Neural progenitor cell (in vitro differentiated cells): ENCODE data around the gene MRAP. TPM values are rescaled to one million over a fixed set of nuclear protein-coding genes. Genes with fewer than 3 reads are reported as not detected.

ENCODE experiments used
- DNase-seq: peaks from one replicate; pipeline ENCODE4 v3.0.0-alpha.2; 2016; ENCODE audit warnings: low spot score
- H2AFZ ChIP-seq: fragments of 200-600 bp; sonication (generic); replicated peaks from 2 replicates; pipeline ENCODE4 v1.6.1; 2016; ENCODE audit warnings: antibody characterized with exemption
- H3F3A ChIP-seq: fragments of 200-600 bp; sonication (generic); 2 replicates; pipeline ENCODE4 v1.6.1; 2016; ENCODE audit warnings: antibody characterized with exemption, low read depth
- H3K27ac ChIP-seq: fragments of 200-600 bp; sonication (generic); 2 replicates; pipeline ENCODE4 v1.5.1; 2016; ENCODE audit warnings: mild to moderate bottlenecking
- H3K27me3 ChIP-seq: fragments of 200-600 bp; sonication (generic); 2 replicates; pipeline ENCODE4 v1.6.1; 2016; ENCODE audit warnings: mild to moderate bottlenecking, moderate library complexity
- H3K36me3 ChIP-seq: fragments of 200-600 bp; sonication (generic); 2 replicates; pipeline ENCODE4 v1.5.1; 2016
- H3K4me1 ChIP-seq: fragments of 200-600 bp; sonication (generic); 2 replicates; pipeline ENCODE4 v1.6.1; 2016; ENCODE audit warnings: mixed run types
- H3K4me2 ChIP-seq: fragments of 200-600 bp; sonication (generic); 2 replicates; pipeline ENCODE4 v1.6.1; 2016
- H3K4me3 ChIP-seq: fragments of 200-600 bp; sonication (generic); 2 replicates; pipeline ENCODE4 v1.5.1; 2016
- H3K79me2 ChIP-seq: fragments of 200-600 bp; sonication (generic); 2 replicates; pipeline ENCODE4 v1.6.1; 2016; ENCODE audit warnings: low read depth
- H3K9ac ChIP-seq: fragments of 200-600 bp; sonication (generic); 2 replicates; pipeline ENCODE4 v1.6.1; 2016
- H3K9me3 ChIP-seq: fragments of 200-600 bp; sonication (generic); 2 replicates; pipeline ENCODE4 v1.5.1; 2016; ENCODE audit warnings: low read depth
- H4K20me1 ChIP-seq: fragments of 200-600 bp; sonication (generic); 2 replicates; pipeline ENCODE4 v1.6.1; 2016; ENCODE audit warnings: low read depth
- H3K27ac Mint-ChIP-seq: 3 replicates; pipeline ENCODE4 v1.8.0; 2021; ENCODE audit warnings: mixed read lengths
- H3K27me3 Mint-ChIP-seq: 2 replicates; pipeline ENCODE4 v1.8.0; 2022; ENCODE audit warnings: low read depth, mild to moderate bottlenecking, inconsistent platforms, moderate library complexity, mixed read lengths; ENCODE audit not compliant: insufficient read depth
- H3K36me3 Mint-ChIP-seq: 3 replicates; pipeline ENCODE4 v1.8.0; 2021; ENCODE audit warnings: mixed read lengths
- H3K4me1 Mint-ChIP-seq: 3 replicates; pipeline ENCODE4 v1.8.0; 2021; ENCODE audit warnings: mixed read lengths
- H3K4me3 Mint-ChIP-seq: 3 replicates; pipeline ENCODE4 v1.8.0; 2021; ENCODE audit warnings: mild to moderate bottlenecking, moderate library complexity, mixed read lengths
- H3K9me3 Mint-ChIP-seq: 3 replicates; pipeline ENCODE4 v1.8.0; 2020; ENCODE audit warnings: mixed read lengths
- CTCF ChIP-seq: fragments of 200-600 bp; sonication (generic); IDR thresholded peaks from 2 replicates; pipeline ENCODE4 v1.5.1; 2017; ENCODE audit warnings: antibody characterized with exemption, mild to moderate bottlenecking
- EZH2 ChIP-seq: fragments of 200-600 bp; sonication (generic); IDR thresholded peaks from 2 replicates; pipeline ENCODE4 v1.6.1; 2017; ENCODE audit warnings: antibody characterized with exemption, mild to moderate bottlenecking, moderate library complexity
- EZH2phosphoT487 ChIP-seq: fragments of 200-600 bp; sonication (generic); IDR thresholded peaks from 2 replicates; pipeline ENCODE4 v1.6.1; 2017; ENCODE audit warnings: antibody characterized with exemption
- total RNA-seq: library from RNA; depleted of rRNA; stranded (reverse); fragments of >200 nt; gene quantifications from 2 replicates; pipeline ENCODE4 v1.2.3, GENCODE V29; 2015; ENCODE audit warnings: low replicate concordance

Gene MRAP
- total RNA-seq, 1 donor from 2014 or later, result not detected

DNA sequence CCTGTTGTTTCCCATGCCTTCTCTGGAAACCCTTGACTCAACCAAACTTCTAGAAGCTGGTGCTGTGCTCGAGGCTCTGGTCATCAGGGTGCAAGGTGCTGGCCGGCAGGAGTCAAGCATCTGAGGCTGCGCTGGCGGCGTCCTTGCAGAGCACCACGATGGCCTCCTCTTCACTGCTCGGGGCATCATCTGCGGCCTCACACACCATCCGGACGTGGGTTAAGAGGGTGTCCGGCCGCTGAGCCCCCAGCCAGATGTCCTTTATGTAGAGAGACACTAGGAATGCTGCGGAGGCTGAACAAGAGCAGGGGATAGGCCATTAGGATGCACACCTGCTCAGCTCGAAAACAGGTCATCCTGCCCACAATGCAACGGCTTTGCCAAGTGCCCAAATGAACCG lies 16.2 kb downstream of the MRAP start:
- Mint-ChIP-seq H3K36me3 (peaks cover 22% of the 10 kb centered on the region), H3K4me3 (no peak overlapping the region), H3K27ac (no peak overlapping the region), H3K27me3 (no peaks in the 10 kb centered on the region), H3K4me1 (peaks cover 6% of the 10 kb centered on the region), H3K9me3 (no peaks in the 10 kb centered on the region)
- Histone ChIP-seq H3K27me3 (no peaks in the 10 kb centered on the region), H3K4me3 (no peak overlapping the region), H3K9me3 (no peaks in the 10 kb centered on the region), H3K9ac (no peak overlapping the region), H3K36me3 (no peaks in the 10 kb centered on the region), H3K4me1 (no peaks in the 10 kb centered on the region), H4K20me1 (no peaks in the 10 kb centered on the region), H3K79me2 (no peaks in the 10 kb centered on the region), H3K27ac (no peak overlapping the region), H2AFZ (no peak overlapping the region), H3F3A (no peaks in the 10 kb centered on the region), H3K4me2 (no peak overlapping the region)
- no peak for DNase-seq
- TF ChIP-seq EZH2 (no peak), CTCF (no peak), EZH2phosphoT487 (no peak)

DNA sequence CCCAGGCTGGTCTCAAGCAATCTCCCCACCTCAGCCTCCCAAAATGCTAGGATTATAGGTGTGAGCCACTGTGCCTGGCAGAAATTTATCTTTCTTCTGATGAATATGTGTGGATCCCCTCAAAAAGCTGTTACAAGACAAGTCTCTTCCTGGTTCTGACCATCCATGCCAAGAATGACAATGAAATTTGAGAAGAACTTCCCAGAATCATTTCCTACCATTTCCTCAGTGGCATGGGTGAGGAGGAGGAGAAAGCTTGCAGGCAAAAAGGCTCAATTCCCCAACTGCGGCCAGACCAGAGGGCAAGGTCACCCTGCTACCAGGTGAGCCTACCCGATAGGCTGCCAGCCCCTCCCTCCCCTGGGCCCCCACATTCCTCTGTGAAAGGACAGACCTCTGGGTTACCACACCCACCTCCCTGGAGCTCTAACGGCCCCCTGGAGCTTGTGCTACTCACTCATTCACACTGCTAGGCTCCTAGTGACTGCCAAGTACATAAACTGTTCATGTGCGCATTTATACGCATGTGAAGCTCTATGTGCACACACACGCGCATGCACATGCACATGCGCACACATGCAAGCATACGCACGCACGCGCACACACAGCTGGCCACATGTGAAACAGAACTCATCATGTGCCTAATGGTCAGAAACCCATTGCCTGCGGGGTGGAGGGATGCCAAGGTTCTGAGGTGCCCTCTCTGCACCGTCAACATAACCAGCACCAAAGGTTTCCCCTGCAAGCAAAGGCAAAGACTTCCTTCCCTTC lies 17.0 kb downstream of the MRAP start:
- H2AFZ ChIP-seq, result no peak overlapping the region
- no peak overlapping the region for H3K27ac Mint-ChIP-seq
- H3K4me1 Mint-ChIP-seq, result peaks cover 13% of the 10 kb centered on the region
- H3K27ac ChIP-seq, result no peak overlapping the region
- no peaks in the 10 kb centered on the region for H3K9me3 ChIP-seq
- H3K4me1 ChIP-seq, result no peaks in the 10 kb centered on the region
- H3K79me2 ChIP-seq, result no peaks in the 10 kb centered on the region
- peaks cover 29% of the 10 kb centered on the region for H3K36me3 Mint-ChIP-seq
- no peaks in the 10 kb centered on the region for H3K27me3 ChIP-seq
- no peak overlapping the region for H3K4me3 Mint-ChIP-seq
- no peaks in the 10 kb centered on the region for H3K9me3 Mint-ChIP-seq
- no peaks in the 10 kb centered on the region for H3K36me3 ChIP-seq
- no peak for DNase-seq
- H3K9ac ChIP-seq, result no peak overlapping the region
- TF ChIP-seq EZH2phosphoT487, result no peak
- no peaks in the 10 kb centered on the region for H4K20me1 ChIP-seq
- peaks cover 2% of the 10 kb centered on the region for H3K27me3 Mint-ChIP-seq
- H3F3A ChIP-seq, result no peaks in the 10 kb centered on the region
- H3K4me2 ChIP-seq, result no peak overlapping the region
- H3K4me3 ChIP-seq, result no peak overlapping the region

- Mint-ChIP-seq H3K36me3 (peaks cover 30% of the 10 kb centered on the region), H3K27ac (no peak overlapping the region), H3K9me3 (no peaks in the 10 kb centered on the region), H3K4me3 (no peak overlapping the region), H3K27me3 (peaks cover 2% of the 10 kb centered on the region), H3K4me1 (peaks cover 11% of the 10 kb centered on the region)
- TF ChIP-seq EZH2 (no peak), EZH2phosphoT487 (no peak), CTCF (no peak)
- DNase-seq, result no peak
- Histone ChIP-seq H3K27ac (no peak overlapping the region), H3K4me3 (no peak overlapping the region), H2AFZ (no peak overlapping the region), H3K4me2 (no peak overlapping the region), H4K20me1 (no peaks in the 10 kb centered on the region), H3K4me1 (no peaks in the 10 kb centered on the region), H3F3A (no peaks in the 10 kb centered on the region), H3K36me3 (no peaks in the 10 kb centered on the region), H3K9me3 (no peaks in the 10 kb centered on the region), H3K9ac (no peak overlapping the region), H3K27me3 (no peaks in the 10 kb centered on the region), H3K79me2 (no peaks in the 10 kb centered on the region)
These were observed 17.9 kb downstream of the MRAP start for GRCh38 chr21:32316361-32317215.
